ENCODE measurements around the gene BMP6.
A peak's percentile ranks its signal among the peaks of the same experiment; 100 is the strongest.

The BMP6 gene

GRCh38 chr6:7832904-7833750 is 107.2 kb downstream of the BMP6 start:
- H3K4me3 ChIP-seq (ENCODE audit: control insufficient read depth, low read depth, low read length), result no peak overlapping the region
- TF ChIP-seq CTCF (conservative IDR thresholded peaks at IDR 0.05; ENCODE audit: control insufficient read depth, insufficient read depth, low read depth, low read length), result no peak
- no peak for DNase-seq (ENCODE audit: low read depth)

GRCh38 chr6:7833751-7834070 is 107.8 kb downstream of the BMP6 start:
- no peak for DNase-seq (ENCODE audit: low read depth)
- no peak for TF ChIP-seq CTCF (conservative IDR thresholded peaks at IDR 0.05; ENCODE audit: control insufficient read depth, insufficient read depth, low read depth, low read length)
- no peak overlapping the region for H3K4me3 ChIP-seq (ENCODE audit: control insufficient read depth, low read depth, low read length)

- no peak overlapping the region for H3K4me3 ChIP-seq (ENCODE audit: control insufficient read depth, low read depth, low read length)
- no peak for DNase-seq (ENCODE audit: low read depth)
- no peak for TF ChIP-seq CTCF (conservative IDR thresholded peaks at IDR 0.05; ENCODE audit: control insufficient read depth, insufficient read depth, low read depth, low read length)
These were observed 110.6 kb downstream of the BMP6 start for GRCh38 chr6:7836371-7837026.

GRCh38 chr6:7841781-7842468 is 116.0 kb downstream of the BMP6 start:
- no peak overlapping the region for H3K4me3 ChIP-seq (ENCODE audit: control insufficient read depth, low read depth, low read length)
- peak; percentile 44 for DNase-seq (ENCODE audit: low read depth)
- no peak for TF ChIP-seq CTCF (conservative IDR thresholded peaks at IDR 0.05; ENCODE audit: control insufficient read depth, insufficient read depth, low read depth, low read length)

- no peak overlapping the region for H3K4me3 ChIP-seq (ENCODE audit: control insufficient read depth, low read depth, low read length)
- peak; percentile 69 for DNase-seq (ENCODE audit: low read depth)
- peak; percentile 11 for TF ChIP-seq CTCF (conservative IDR thresholded peaks at IDR 0.05; ENCODE audit: control insufficient read depth, insufficient read depth, low read depth, low read length)
These were observed 121.3 kb downstream of the BMP6 start for GRCh38 chr6:7846966-7847818.

- no peak overlapping the region for H3K4me3 ChIP-seq (ENCODE audit: control insufficient read depth, low read depth, low read length)
- DNase-seq (ENCODE audit: low read depth), result no peak
- TF ChIP-seq CTCF (conservative IDR thresholded peaks at IDR 0.05; ENCODE audit: control insufficient read depth, insufficient read depth, low read depth, low read length), result no peak
These were observed 122.3 kb downstream of the BMP6 start for GRCh38 chr6:7848229-7848628.

Measured in fibroblast of mammary gland (primary cell).